ENCODE results near the gene GIMAP1. TPM values are rescaled to one million over a fixed set of nuclear protein-coding genes. Genes with fewer than 3 reads are reported as not detected.

Gene GIMAP1
- total RNA-seq, 1 experiment from 2014 or later: not detected

- TF ChIP-seq RORB (CRISPR knock-in tag; IDR thresholded peaks at IDR 0.05): no peak
- TF ChIP-seq MYBL2 (CRISPR knock-in tag; IDR thresholded peaks at IDR 0.05): no peak
- TF ChIP-seq ZNF423 (CRISPR knock-in tag; IDR thresholded peaks at IDR 0.05): no peak
- no peak for TF ChIP-seq FOXJ3 (CRISPR knock-in tag; IDR thresholded peaks at IDR 0.05; ENCODE audit: borderline replicate concordance)
- TF ChIP-seq TEAD1 (CRISPR knock-in tag; IDR thresholded peaks at IDR 0.05): no peak
- TF ChIP-seq PRRX2 (CRISPR knock-in tag; IDR thresholded peaks at IDR 0.05): no peak
- TF ChIP-seq FOXK1 (CRISPR knock-in tag; IDR thresholded peaks at IDR 0.05): no peak
- TF ChIP-seq PREB (CRISPR knock-in tag; IDR thresholded peaks at IDR 0.05; ENCODE audit: borderline replicate concordance): no peak
- no peak for TF ChIP-seq ZNF416 (CRISPR knock-in tag; IDR thresholded peaks at IDR 0.05)
- TF ChIP-seq MXD4 (CRISPR knock-in tag; IDR thresholded peaks at IDR 0.05; ENCODE audit: borderline replicate concordance): no peak
- no peak for TF ChIP-seq ZMAT4 (CRISPR knock-in tag; IDR thresholded peaks at IDR 0.05)
- H3K9me3 Mint-ChIP-seq: no peaks in the 10 kb centered on the region
- ATAC-seq (no peak), DNase-seq (ENCODE audit: low spot score) (no peak)
- ChIA-PET POLR2A (no interaction called here), CTCF (interaction anchor here (2.1 kb wide), 1 partner anchor 289 kb away, joined by 6 read pairs; no protein-coding TSS in a partner anchor)
- H3K4me3 Mint-ChIP-seq: no peak overlapping the region
- H3K4me1 Mint-ChIP-seq: peaks cover 5% of the 10 kb centered on the region; the same call in 1 of the 2 replicates
- H3K27ac Mint-ChIP-seq: no peak overlapping the region
- H3K27me3 Mint-ChIP-seq (ENCODE audit: low read depth): peaks cover 100% of the 10 kb centered on the region
- H3K36me3 Mint-ChIP-seq: no peaks in the 10 kb centered on the region
Measured at GRCh38 chr7:150738092-150738491, 21.7 kb downstream of the GIMAP1 start.

- H3K9me3 Mint-ChIP-seq: no peaks in the 10 kb centered on the region
- DNase-seq (ENCODE audit: low spot score): no peak
- H3K4me1 Mint-ChIP-seq: peaks cover 5% of the 10 kb centered on the region; the same call in 1 of the 2 replicates
- H3K4me3 Mint-ChIP-seq: no peak overlapping the region
- ChIA-PET POLR2A (no interaction called here), CTCF (interaction anchor here (1.2 to 2.1 kb wide), 2 partner anchors 15 to 290 kb away, joined by 3 to 6 read pairs; no protein-coding TSS in a partner anchor)
- peaks cover 100% of the 10 kb centered on the region for H3K27me3 Mint-ChIP-seq (ENCODE audit: low read depth)
- TF ChIP-seq IRF1 (CRISPR knock-in tag; IDR thresholded peaks at IDR 0.05) (no peak), AR (CRISPR knock-in tag; IDR thresholded peaks at IDR 0.05) (no peak), NR1H2 (CRISPR knock-in tag; IDR thresholded peaks at IDR 0.05) (no peak), TEAD1 (CRISPR knock-in tag; IDR thresholded peaks at IDR 0.05) (no peak), ARID4B (CRISPR knock-in tag; IDR thresholded peaks at IDR 0.05; ENCODE audit: borderline replicate concordance) (no peak), ATF1 (CRISPR knock-in tag; IDR thresholded peaks at IDR 0.05) (no peak)
- ATAC-seq: no peak
- no peak overlapping the region for H3K27ac Mint-ChIP-seq
- H3K36me3 Mint-ChIP-seq: no peaks in the 10 kb centered on the region
Measured at GRCh38 chr7:150738591-150739001, 22.2 kb downstream of the GIMAP1 start.

Measured in WTC11 (cell line).